Activated naive CD8-positive, alpha-beta T cell treated with anti-CD3 and anti-CD28 coated beads, Interleukin-2, amount 10 ng/mL, durations not matched to agents 7 days and 5 days (primary cell): ENCODE data around the gene CD93. TPM values are rescaled to one million over a fixed set of nuclear protein-coding genes. Genes with fewer than 3 reads are reported as not detected.

Experiments used
- ATAC-seq: fragments of 150-1000 bp; cut with Tn5 transposase; one replicate; pipeline ENCODE4 v1.10.0; 2021; ENCODE audit warnings: low read depth, moderate library complexity
- POLR2A ChIA-PET: fragments of 350-600 bp; sonication (Branson Sonifier 250); formaldehyde crosslinking; loops from one replicate; lab custom pipeline; 2021; ENCODE audit warnings: antibody characterized with exemption; lab: Charles Lee
- DNase-seq: peaks from one replicate; pipeline ENCODE4 v3.0.0; 2021
- H3K27ac Mint-ChIP-seq: one replicate; pipeline ENCODE4 v1.8.0; 2022; ENCODE audit warnings: mild to moderate bottlenecking, mixed read lengths
- H3K27me3 Mint-ChIP-seq: one replicate; pipeline ENCODE4 v1.8.0; 2022; ENCODE audit warnings: mild to moderate bottlenecking, moderate library complexity, mixed read lengths
- H3K36me3 Mint-ChIP-seq: one replicate; pipeline ENCODE4 v1.8.0; 2021; ENCODE audit warnings: mild to moderate bottlenecking, mixed read lengths
- H3K4me1 Mint-ChIP-seq: one replicate; pipeline ENCODE4 v1.8.0; 2021; ENCODE audit warnings: mixed read lengths
- H3K4me3 Mint-ChIP-seq: one replicate; pipeline ENCODE4 v1.8.0; 2022; ENCODE audit warnings: mild to moderate bottlenecking, moderate library complexity, mixed read lengths
- H3K9me3 Mint-ChIP-seq: one replicate; pipeline ENCODE4 v1.8.0; 2021; ENCODE audit warnings: mixed read lengths
- total RNA-seq, 2 experiments: library from RNA; stranded (reverse); gene quantifications; one replicate each; pipeline ENCODE4 v1.2.3, GENCODE V29; 2021

CD93 gene
- total RNA-seq, 2 experiments from 2014 or later, result 0.47 to 0.48 TPM

DNA sequence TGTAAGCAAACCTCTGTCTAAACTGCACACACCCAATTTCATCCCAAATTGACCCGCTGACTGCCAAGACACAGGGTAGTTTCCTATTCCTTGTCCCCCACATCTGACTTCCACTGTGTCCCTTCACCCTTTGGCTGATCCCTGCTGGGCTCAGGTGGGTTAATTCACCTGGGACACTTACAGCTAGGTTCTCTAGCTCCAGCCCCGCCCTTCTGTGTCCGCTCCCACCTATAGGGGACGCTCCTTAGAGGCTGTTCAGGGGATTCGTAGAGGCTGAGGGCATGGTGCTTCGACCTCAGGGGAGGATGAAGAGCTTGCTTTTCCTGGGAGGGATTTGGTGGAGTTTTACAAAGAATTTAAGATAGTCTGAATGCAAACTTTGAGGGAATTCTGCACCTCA, 4.0 kb upstream of the CD93 start:
- POLR2A ChIA-PET, result no interaction called here
- no peaks in the 10 kb centered on the region for H3K36me3 Mint-ChIP-seq
- H3K27ac Mint-ChIP-seq, result no peak overlapping the region
- no peaks in the 10 kb centered on the region for H3K9me3 Mint-ChIP-seq
- no peaks in the 10 kb centered on the region for H3K27me3 Mint-ChIP-seq
- H3K4me3 Mint-ChIP-seq, result no peak overlapping the region
- DNase-seq, result no peak
- no peak for ATAC-seq
- peaks cover 7% of the 10 kb centered on the region for H3K4me1 Mint-ChIP-seq

GRCh38 chr20:23088866-23089265, 2.7 kb upstream of the CD93 start:
- H3K27ac Mint-ChIP-seq, result no peak overlapping the region
- no peaks in the 10 kb centered on the region for H3K27me3 Mint-ChIP-seq
- no peak for ATAC-seq
- no peak for DNase-seq
- POLR2A ChIA-PET, result interaction anchor here (0.8 kb wide), 1 partner anchor 27 kb away, joined by 3 read pairs; no protein-coding TSS in a partner anchor
- no peaks in the 10 kb centered on the region for H3K9me3 Mint-ChIP-seq
- H3K4me1 Mint-ChIP-seq, result peaks cover 7% of the 10 kb centered on the region
- H3K36me3 Mint-ChIP-seq, result no peaks in the 10 kb centered on the region
- H3K4me3 Mint-ChIP-seq, result no peak overlapping the region

DNA sequence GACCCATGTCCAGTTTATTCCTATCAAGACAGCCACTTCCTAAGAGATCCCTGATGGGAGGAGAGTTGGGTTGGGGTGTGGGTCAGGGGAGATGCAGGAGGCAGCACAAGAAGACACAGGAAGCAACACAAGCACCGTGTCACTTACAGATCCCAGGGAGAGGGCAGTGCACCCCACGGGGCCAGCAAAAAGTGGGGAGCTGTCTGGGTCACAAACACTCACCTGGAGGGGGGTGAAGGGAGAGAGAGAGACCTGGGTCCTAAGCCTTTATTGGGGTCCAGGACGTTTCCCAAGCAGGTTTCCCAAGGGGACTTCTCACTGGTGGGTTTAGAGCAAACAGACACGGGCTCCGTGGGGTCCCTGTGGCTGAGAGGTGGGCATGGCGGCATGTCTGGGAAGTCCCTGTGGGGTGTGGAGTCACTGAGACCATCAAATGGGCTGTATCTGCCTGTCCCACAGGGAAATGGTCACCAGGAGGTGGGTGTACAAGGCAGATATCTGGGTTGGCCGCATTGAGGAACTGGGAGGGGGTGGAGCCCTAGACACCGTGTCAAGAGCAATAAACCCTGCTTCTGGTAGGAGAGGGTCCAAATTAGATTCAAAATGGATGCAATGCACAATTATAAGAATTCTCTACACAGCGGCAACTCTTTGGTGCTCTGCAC, 1.6 kb upstream of the CD93 start:
- Mint-ChIP-seq H3K9me3 (no peaks in the 10 kb centered on the region), H3K27ac (no peak overlapping the region), H3K4me3 (no peak overlapping the region), H3K27me3 (no peaks in the 10 kb centered on the region), H3K36me3 (no peaks in the 10 kb centered on the region), H3K4me1 (peaks cover 11% of the 10 kb centered on the region)
- DNase-seq (no peak), ATAC-seq (no peak)
- POLR2A ChIA-PET, result no interaction called here

DNA sequence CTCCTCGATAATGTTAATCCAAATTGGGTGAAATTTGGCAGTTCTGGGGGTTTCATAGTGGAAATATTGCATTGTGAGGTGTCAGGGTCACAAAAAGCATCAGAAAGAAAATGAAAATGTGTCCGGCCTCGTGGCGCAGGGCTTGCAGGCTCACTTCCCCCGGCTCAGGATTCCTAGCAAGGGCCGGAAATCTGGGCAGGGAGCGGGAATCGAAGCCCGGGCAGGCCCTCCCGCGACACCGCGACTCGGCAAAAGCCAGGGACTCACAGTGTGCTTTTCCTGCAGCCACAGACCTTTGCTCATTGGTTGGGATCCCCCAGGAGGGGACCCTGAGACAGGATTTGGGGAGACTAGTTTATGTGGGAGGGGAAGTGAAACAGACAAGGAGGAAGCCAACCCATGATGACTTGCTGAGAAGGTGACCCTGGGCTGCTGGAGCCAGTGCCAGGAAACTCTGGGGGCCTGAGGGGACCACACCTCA, 847 bp upstream of the CD93 start:
- H3K4me1 Mint-ChIP-seq, result peaks cover 11% of the 10 kb centered on the region
- H3K27ac Mint-ChIP-seq, result no peak overlapping the region
- no peak for DNase-seq
- no peak for ATAC-seq
- no peaks in the 10 kb centered on the region for H3K27me3 Mint-ChIP-seq
- no peaks in the 10 kb centered on the region for H3K9me3 Mint-ChIP-seq
- H3K4me3 Mint-ChIP-seq, result no peak overlapping the region
- POLR2A ChIA-PET, result no interaction called here
- H3K36me3 Mint-ChIP-seq, result no peaks in the 10 kb centered on the region

DNA sequence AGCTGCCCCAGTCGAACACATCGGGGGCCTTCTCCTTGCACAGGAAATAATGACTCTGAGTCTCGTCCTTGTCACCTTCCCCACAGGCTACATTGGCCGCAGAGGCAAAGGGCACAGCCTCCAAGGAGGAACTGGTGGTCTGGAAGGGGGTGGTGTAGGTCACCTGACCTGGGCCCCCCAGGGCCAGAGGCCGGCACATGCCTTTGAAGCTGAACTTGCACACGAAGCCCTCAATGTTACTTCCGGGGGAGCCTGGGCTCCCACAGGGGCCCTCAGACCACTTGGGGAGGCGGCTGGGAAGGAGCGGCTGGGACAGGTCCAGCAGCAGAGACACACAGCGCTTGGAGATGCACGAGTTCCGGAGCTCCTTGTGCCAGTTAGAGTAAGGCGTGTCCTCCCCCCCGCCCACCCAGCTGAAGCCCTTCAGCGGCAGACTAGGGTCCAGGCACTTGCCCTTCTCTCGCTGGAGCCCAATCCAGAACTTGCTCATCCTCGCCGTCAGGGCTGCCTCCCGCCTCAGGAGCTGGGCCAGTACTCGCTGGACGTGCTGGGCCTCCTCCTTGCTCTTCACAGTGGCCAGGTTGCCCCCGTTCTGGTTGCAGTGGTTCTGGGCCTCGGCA, 578 bp downstream of the CD93 start:
- ATAC-seq (no peak), DNase-seq (no peak)
- POLR2A ChIA-PET, result no interaction called here
- H3K4me1 Mint-ChIP-seq, result peaks cover 11% of the 10 kb centered on the region
- no peaks in the 10 kb centered on the region for H3K9me3 Mint-ChIP-seq
- H3K4me3 Mint-ChIP-seq, result no peak overlapping the region
- H3K36me3 Mint-ChIP-seq, result no peaks in the 10 kb centered on the region
- no peak overlapping the region for H3K27ac Mint-ChIP-seq
- H3K27me3 Mint-ChIP-seq, result no peaks in the 10 kb centered on the region

DNA sequence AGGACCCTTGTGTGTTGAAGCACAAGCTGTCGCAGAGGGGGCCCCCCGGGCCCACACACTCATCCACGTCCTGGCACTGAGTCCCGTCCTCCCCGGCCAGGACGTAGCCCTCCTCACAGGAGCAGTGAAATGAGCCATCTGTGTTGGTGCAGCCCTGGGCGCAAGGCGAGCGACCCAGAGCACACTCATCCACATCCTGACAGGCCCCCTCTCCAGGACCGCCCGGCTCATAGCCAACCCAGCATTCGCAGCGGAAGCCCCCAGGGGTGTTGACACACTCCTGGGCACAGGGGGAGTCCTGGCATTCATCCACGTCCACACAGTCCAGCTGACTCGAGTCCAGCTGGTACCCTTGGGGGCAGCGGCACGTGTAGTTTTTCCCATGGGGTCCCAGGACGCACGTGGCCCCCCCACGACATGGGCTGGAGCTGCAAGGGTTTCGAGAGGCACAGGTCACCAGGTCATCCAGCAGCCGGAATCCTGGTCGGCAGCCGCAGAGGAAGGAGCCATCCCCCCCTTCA, 1.2 kb downstream of the CD93 start:
- no peak for ATAC-seq
- no peaks in the 10 kb centered on the region for H3K36me3 Mint-ChIP-seq
- no peaks in the 10 kb centered on the region for H3K9me3 Mint-ChIP-seq
- no peak overlapping the region for H3K27ac Mint-ChIP-seq
- H3K27me3 Mint-ChIP-seq, result no peaks in the 10 kb centered on the region
- POLR2A ChIA-PET, result no interaction called here
- no peak for DNase-seq
- H3K4me3 Mint-ChIP-seq, result no peak overlapping the region
- peaks cover 11% of the 10 kb centered on the region for H3K4me1 Mint-ChIP-seq

- H3K27me3 Mint-ChIP-seq, result no peaks in the 10 kb centered on the region
- no peaks in the 10 kb centered on the region for H3K9me3 Mint-ChIP-seq
- H3K36me3 Mint-ChIP-seq, result no peaks in the 10 kb centered on the region
- DNase-seq (no peak), ATAC-seq (no peak)
- H3K27ac Mint-ChIP-seq, result no peak overlapping the region
- no peak overlapping the region for H3K4me3 Mint-ChIP-seq
- H3K4me1 Mint-ChIP-seq, result peaks cover 11% of the 10 kb centered on the region
- POLR2A ChIA-PET, result no interaction called here
Measured at GRCh38 chr20:23084282-23084844, 1.8 kb downstream of the CD93 start.

- Mint-ChIP-seq H3K4me3 (no peak overlapping the region), H3K27ac (no peak overlapping the region), H3K9me3 (no peaks in the 10 kb centered on the region), H3K27me3 (no peaks in the 10 kb centered on the region), H3K36me3 (no peaks in the 10 kb centered on the region), H3K4me1 (peaks cover 11% of the 10 kb centered on the region)
- POLR2A ChIA-PET, result no interaction called here
- DNase-seq, result no peak
- ATAC-seq, result no peak
Measured at GRCh38 chr20:23083553-23084220, 2.4 kb downstream of the CD93 start.

DNA sequence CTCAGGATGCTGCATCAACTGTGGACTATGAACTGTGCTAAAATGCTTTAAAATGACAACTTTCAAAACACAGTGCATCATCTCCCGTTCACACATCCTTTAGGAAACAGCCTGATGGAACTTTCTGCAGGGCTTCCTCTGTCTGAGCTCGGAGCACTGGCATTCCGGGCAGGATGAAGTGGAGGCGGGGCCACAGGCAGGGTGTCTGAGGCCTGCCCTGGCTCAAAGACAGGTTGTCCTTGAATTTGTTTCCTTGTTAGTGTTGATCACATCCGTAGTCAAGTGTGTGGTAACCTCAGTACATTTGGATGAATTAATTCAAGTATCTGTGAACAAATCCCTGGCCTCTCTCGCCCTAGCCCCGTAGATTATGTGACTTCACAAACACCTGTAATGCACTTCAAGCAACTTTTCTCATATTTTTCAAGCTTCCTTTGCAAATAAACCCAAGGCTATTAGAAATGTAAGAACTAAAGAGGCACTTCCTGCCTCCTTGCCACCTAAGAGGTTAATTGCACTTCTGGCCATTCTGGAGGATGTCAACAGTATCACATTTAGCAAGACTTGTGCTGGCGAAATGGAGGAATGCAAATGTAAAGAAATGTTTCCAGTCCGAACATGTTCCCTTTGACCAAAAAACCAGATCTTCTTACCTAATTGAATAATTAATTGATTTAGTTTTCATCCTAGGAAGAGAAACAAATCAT, 3.1 kb downstream of the CD93 start:
- H3K4me3 Mint-ChIP-seq, result no peak overlapping the region

DNA sequence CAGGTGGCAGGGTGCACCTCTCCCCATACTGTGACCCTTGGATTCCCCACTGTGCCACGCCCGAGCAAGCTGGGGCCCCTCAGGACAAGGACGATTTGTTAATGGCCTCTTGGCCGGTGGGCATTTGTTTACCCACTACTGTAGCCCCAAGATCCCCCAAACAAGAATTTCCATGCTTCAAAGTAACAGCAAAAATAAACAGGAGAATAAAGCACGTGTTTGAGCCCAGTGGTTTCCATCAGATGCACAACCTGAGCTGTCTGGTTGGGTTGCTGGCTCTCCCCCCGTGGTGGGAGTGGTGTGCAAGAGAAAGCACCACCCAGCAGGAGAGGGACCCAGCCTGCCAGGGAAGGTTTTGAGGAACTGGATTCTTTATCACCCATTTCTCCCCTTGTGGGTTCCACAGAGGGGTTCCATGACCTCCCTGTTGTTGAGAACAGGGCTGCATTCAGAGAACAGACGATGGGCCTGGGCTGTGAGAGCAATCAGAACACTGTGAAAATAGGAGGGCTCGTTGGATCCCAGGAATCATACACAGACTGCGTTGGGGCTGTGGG, 4.8 kb downstream of the CD93 start:
- no peaks in the 10 kb centered on the region for H3K9me3 Mint-ChIP-seq
- peaks cover 4% of the 10 kb centered on the region for H3K27me3 Mint-ChIP-seq
- no peak overlapping the region for H3K4me3 Mint-ChIP-seq
- ATAC-seq (no peak), DNase-seq (no peak)
- POLR2A ChIA-PET, result no interaction called here
- H3K27ac Mint-ChIP-seq, result no peak overlapping the region
- peaks cover 6% of the 10 kb centered on the region for H3K4me1 Mint-ChIP-seq
- H3K36me3 Mint-ChIP-seq, result no peaks in the 10 kb centered on the region

More for the DNA sequence above, 3.1 kb downstream of the CD93 start:
- POLR2A ChIA-PET, result no interaction called here
- H3K4me1 Mint-ChIP-seq, result peaks cover 11% of the 10 kb centered on the region
- no peaks in the 10 kb centered on the region for H3K27me3 Mint-ChIP-seq
- no peaks in the 10 kb centered on the region for H3K9me3 Mint-ChIP-seq
- H3K36me3 Mint-ChIP-seq, result no peaks in the 10 kb centered on the region
- H3K27ac Mint-ChIP-seq, result no peak overlapping the region
- DNase-seq, result no peak
- ATAC-seq, result no peak

GRCh38 chr20:23080521-23080920, 5.6 kb downstream of the CD93 start:
- Mint-ChIP-seq H3K27ac (no peak overlapping the region), H3K36me3 (no peaks in the 10 kb centered on the region), H3K4me3 (no peak overlapping the region), H3K9me3 (no peaks in the 10 kb centered on the region), H3K27me3 (peaks cover 4% of the 10 kb centered on the region), H3K4me1 (peaks cover 4% of the 10 kb centered on the region)
- POLR2A ChIA-PET, result no interaction called here
- DNase-seq, result no peak
- ATAC-seq, result no peak

DNA sequence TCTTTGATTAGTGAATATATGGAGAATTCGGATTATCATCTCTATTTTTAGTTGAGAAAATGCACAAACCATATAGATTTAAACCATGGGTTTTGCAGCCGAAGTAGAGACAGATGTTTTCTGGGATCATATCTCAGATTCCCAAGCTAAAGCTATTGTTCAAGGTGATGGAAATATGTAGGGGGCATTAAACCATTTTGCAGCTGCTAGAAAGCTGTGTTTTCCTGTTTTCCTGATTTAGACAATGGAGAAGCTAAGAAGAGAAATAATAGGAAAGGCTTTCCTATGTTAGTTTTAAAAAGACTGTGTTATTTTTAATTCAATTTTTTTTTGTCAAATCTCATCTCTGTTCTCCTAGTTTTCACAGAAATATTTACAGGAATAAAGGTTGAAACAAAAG, 6.2 kb downstream of the CD93 start:
- Mint-ChIP-seq H3K27me3 (peaks cover 4% of the 10 kb centered on the region), H3K27ac (no peak overlapping the region), H3K4me3 (no peak overlapping the region), H3K4me1 (peaks cover 4% of the 10 kb centered on the region), H3K36me3 (no peaks in the 10 kb centered on the region), H3K9me3 (no peaks in the 10 kb centered on the region)
- POLR2A ChIA-PET, result no interaction called here
- DNase-seq (no peak), ATAC-seq (no peak)

DNA sequence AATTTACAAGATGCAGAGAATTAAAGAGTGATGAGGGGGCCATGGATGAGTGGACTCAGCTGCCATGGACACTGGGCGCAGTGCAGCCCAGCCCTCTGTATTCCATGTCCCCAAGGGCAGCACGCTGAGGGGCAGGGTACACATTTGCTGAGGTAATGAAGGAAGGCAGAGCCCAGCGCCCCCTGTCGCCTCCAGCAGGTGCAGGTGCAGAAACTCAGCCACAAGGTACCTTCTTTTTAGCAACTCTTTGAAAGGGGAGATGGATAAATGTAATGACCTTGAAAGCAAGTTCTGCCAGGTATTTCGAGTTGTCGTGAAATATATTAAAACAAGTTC, 7.1 kb downstream of the CD93 start:
- H3K9me3 Mint-ChIP-seq, result no peaks in the 10 kb centered on the region
- H3K27me3 Mint-ChIP-seq, result peaks cover 4% of the 10 kb centered on the region
- H3K4me1 Mint-ChIP-seq, result peaks cover 4% of the 10 kb centered on the region
- no peak overlapping the region for H3K4me3 Mint-ChIP-seq
- no peak for ATAC-seq
- H3K36me3 Mint-ChIP-seq, result no peaks in the 10 kb centered on the region
- no peak overlapping the region for H3K27ac Mint-ChIP-seq
- POLR2A ChIA-PET, result no interaction called here
- no peak for DNase-seq
